Measurements from ENCODE around the gene CBL. TPM values are rescaled to one million over a fixed set of nuclear protein-coding genes. Genes with fewer than 3 reads are reported as not detected.

CBL gene
- total RNA-seq, 4 donors from 2014 or later, result 11.1 to 20.6 (median 15.9) TPM

DNA sequence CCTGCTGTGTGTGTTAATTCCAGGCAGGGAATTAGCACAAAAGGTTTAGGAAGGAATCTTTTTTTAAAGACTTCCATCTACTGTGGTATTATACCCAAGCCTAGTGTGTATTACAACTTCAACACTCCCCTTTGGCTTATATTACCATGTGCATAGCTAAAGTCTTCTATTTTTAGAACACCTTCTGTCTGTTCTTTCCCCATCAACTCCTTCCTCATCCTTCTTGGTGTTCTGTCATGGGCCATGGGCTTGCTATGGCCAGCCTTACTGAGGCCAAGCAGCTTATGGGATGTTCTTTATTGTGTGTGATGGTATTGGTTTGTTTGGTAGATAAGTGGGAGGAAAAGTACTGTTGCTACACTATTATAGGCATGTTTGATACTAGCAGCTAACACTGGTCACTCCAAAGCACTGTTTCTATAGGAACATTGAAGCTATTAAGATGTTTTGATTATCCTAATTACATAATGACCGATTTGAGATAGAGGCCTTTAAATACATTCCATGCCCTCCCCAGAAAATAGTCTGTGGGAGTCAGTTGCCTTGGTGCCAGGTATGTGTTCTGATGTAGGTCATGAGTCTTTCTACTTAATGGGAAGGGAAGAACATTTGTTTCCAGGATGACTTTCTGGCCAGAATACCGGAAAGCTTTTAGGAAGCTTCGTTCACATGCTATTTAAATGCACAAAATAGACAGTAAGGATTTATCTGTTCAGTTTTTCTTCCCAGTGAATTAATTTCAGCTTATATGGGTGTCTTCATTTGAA, 94.2 kb downstream of the CBL start:
- peak overlapping the region in 1 of 4 donors; percentile 0 for H3K27ac ChIP-seq
- H3K9me3 ChIP-seq, result no peaks in the 10 kb centered on the region
- no peak for TF ChIP-seq POLR2A (IDR thresholded peaks at IDR 0.05)
- TF ChIP-seq, protein P1, sequence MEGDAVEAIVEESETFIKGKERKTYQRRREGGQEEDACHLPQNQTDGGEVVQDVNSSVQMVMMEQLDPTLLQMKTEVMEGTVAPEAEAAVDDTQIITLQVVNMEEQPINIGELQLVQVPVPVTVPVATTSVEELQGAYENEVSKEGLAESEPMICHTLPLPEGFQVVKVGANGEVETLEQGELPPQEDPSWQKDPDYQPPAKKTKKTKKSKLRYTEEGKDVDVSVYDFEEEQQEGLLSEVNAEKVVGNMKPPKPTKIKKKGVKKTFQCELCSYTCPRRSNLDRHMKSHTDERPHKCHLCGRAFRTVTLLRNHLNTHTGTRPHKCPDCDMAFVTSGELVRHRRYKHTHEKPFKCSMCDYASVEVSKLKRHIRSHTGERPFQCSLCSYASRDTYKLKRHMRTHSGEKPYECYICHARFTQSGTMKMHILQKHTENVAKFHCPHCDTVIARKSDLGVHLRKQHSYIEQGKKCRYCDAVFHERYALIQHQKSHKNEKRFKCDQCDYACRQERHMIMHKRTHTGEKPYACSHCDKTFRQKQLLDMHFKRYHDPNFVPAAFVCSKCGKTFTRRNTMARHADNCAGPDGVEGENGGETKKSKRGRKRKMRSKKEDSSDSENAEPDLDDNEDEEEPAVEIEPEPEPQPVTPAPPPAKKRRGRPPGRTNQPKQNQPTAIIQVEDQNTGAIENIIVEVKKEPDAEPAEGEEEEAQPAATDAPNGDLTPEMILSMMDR (IDR thresholded peaks at IDR 0.05), result no peak
- no peak overlapping the region for H3K4me3 ChIP-seq
- peaks cover 0 to 70% (median 0%) of the 10 kb centered on the region in 3 donors for H3K36me3 ChIP-seq
- no peaks in the 10 kb centered on the region for H3K27me3 ChIP-seq
- peaks cover 0 to 8% (median 0%) of the 10 kb centered on the region in 4 donors for H3K4me1 ChIP-seq
- no peak for DNase-seq

DNA sequence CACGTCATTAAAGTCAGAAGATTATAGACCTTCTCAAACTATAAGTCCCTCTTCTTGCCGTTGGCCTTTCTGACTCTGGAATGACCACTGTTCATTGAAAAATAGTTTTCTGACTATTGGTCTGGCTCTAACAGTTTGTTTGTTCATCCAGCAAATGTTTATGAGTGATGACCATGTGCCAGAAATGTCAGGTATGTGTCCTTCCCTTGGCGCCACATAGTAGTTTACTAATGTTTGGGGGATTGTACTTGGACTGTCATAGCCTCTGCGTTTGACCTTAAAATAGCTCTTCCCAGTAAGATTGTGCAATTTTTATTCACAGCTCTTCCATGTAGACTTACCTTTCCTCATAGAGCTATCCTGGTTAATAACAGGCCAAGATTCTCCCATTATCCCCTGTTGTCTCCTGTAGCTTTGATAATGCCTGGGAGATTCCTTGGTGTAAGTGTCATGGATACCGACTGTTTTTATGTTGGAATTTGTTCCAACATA, 97.1 kb downstream of the CBL start:
- peak overlapping the region in 1 of 4 donors; percentile 4 for H3K27ac ChIP-seq
- peaks cover 0 to 8% (median 0%) of the 10 kb centered on the region in 4 donors for H3K4me1 ChIP-seq
- H3K9me3 ChIP-seq, result no peaks in the 10 kb centered on the region
- peaks cover 0 to 56% (median 0%) of the 10 kb centered on the region in 3 donors for H3K36me3 ChIP-seq
- H3K4me3 ChIP-seq, result no peak overlapping the region
- DNase-seq, result no peak
- H3K27me3 ChIP-seq, result no peaks in the 10 kb centered on the region
- TF ChIP-seq, protein P1 (IDR thresholded peaks at IDR 0.05), result no peak
- TF ChIP-seq POLR2A (IDR thresholded peaks at IDR 0.05), result no peak

DNA sequence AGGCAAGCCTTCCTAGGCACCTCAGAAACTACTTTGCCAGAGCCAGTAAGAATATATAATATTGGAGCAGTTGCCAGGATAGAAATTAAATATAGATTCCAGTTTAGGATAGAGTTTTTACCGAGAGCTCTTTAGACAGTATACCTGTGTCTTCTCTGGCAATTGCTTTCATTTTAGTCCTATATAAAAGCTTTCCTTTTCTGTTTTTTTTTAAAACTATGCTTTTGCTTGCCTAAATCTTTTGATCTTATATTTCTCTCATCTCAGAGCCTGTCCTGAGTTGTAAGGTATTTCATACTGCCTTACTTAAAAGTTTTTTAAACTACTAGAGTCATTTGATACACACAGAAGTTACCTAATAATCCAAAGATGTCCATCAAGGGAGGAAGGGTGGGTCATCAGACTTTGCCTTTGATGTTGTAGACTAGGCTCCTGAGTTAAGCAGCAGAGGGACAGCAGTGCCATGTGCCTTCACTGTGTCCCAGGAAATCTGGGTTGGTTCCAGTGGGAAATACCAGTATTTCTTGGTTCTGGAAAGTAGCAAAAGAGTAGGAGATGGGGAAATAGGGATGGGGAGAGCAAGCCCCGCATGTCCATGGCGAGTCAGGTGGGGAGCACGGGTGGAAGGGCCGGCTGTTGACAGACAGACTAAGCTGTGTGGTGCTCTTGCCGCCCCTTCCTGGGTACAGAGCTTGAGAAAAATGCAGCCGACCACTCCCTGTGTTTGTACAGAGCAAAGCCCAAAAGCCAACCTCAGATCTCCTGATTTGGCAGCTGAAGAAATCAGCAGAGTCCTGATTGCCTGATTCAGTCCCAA, 99.6 kb downstream of the CBL start:
- Histone ChIP-seq H3K4me1 (no peaks in the 10 kb centered on the region), H3K9me3 (no peaks in the 10 kb centered on the region), H3K36me3 (peaks cover 0 to 35% (median 0%) of the 10 kb centered on the region in 3 donors), H3K4me3 (no peak overlapping the region), H3K27me3 (no peaks in the 10 kb centered on the region), H3K27ac (peak overlapping the region in 2 of 4 donors; percentile 41 to 59)
- no peak for TF ChIP-seq POLR2A (IDR thresholded peaks at IDR 0.05)
- TF ChIP-seq, protein P1 (IDR thresholded peaks at IDR 0.05), result no peak
- no peak for DNase-seq

DNA sequence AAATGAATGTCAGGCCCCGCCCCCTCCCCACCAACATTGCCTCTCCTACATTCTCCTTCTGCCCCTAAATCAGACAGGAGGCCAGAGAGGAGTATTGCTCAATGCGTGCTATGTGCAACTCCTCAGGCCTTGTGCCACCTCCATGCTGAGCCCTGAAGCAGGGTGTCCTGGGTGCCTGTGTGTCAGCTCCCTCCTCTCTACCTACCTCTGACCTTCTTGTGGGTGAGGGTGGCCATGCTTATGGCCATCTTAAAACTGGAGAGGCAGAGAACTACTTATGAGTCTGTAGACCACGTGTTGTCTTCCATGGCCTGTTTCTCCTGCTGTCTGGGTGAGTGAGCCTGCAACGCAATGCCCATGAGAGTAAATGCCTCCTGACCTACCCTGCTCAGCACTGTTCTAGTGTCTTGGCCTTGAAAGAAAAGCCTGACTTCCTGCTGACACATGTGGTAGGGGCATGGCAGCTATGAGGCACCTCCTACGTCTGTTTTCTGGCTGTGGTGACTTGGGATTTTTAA, 100.3 kb downstream of the CBL start:
- TF ChIP-seq POLR2A (IDR thresholded peaks at IDR 0.05), result no peak
- TF ChIP-seq, protein P1 (IDR thresholded peaks at IDR 0.05), result no peak
- Histone ChIP-seq H3K4me3 (no peak overlapping the region), H3K9me3 (no peaks in the 10 kb centered on the region), H3K27ac (peak overlapping the region in 2 of 4 donors; percentile 41 to 59), H3K36me3 (peaks cover 0 to 32% (median 0%) of the 10 kb centered on the region in 3 donors), H3K27me3 (no peaks in the 10 kb centered on the region), H3K4me1 (no peaks in the 10 kb centered on the region)
- DNase-seq, result no peak

DNA sequence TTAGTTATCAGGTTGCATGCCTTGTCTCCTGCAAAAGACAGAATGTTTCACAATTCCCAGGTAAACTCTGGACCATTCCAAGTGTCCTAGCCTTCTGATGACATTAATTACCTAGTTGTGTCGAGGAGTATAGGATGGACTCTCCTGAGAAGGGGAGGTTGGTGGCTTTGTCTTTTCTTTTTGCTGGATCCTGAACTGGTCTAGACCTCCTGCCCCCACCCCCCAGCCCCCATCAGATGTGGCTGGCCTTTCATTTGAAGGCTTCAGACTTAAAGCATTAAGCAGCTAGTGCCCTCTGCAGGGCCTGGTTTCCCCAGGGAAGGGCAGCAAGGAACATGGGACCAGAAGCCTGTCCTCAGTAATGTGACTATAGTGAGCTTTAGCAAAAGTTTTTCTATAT, 101.1 kb downstream of the CBL start:
- peak overlapping the region in 2 of 4 donors; percentile 11 to 31 for H3K27ac ChIP-seq
- no peaks in the 10 kb centered on the region for H3K4me1 ChIP-seq
- DNase-seq, result no peak
- H3K36me3 ChIP-seq, result peaks cover 0 to 33% (median 0%) of the 10 kb centered on the region in 3 donors
- no peaks in the 10 kb centered on the region for H3K9me3 ChIP-seq
- no peak overlapping the region for H3K4me3 ChIP-seq
- TF ChIP-seq, protein P1 (IDR thresholded peaks at IDR 0.05), result no peak
- no peak for TF ChIP-seq POLR2A (IDR thresholded peaks at IDR 0.05)
- H3K27me3 ChIP-seq, result no peaks in the 10 kb centered on the region
